Measurements from ENCODE around the gene GBA2.

DNA sequence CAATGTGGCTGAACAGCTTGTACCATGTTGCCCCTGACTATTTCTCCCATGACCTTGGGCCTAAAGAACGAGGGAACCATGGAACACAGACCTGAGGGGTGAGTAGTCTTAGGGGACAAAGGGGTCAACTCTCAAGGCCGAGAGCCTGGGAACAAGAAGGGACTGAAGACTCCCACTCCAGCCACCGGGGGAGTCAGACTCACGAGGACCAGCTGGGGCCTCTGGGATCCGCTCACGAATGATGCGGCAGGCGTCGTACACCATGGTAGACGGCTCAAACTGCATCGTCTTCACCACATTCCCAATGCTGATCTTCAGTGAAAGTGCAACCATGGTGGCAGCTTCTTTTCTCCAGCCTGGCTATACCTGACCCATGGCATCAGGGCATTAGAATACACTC lies 23.7 kb downstream of the GBA2 start:
- TF ChIP-seq EZH2phosphoT487 (IDR thresholded peaks at IDR 0.05; ENCODE audit: insufficient read depth, low read depth) (no peak), EZH2 (IDR thresholded peaks at IDR 0.05; ENCODE audit: insufficient read depth, poor library complexity, severe bottlenecking) (no peak)

All from GM23248 (cell line).